Posterior vena cava (tissue), 2 donors: ENCODE measurements around the gene PCED1B. TPM values are rescaled to one million over a fixed set of nuclear protein-coding genes. Genes with fewer than 3 reads are reported as not detected.
"Not testable (repeated sequence)": the region's sequence is repeated elsewhere in the genome, so short reads cannot be mapped to it uniquely, and the experiment has no call there.

Experiments
- DNase-seq: peaks from one replicate; pipeline ENCODE4 v3.0.0-alpha.2; 2020; ENCODE audit warnings: low spot score
- intact Hi-C, 2 donors: fragments of 100-400 bp; cut with DNase I; formaldehyde crosslinking; loops; one replicate each; pipeline versions ENCODE4 v1.14.1 to v1.14.2; 2022 to 2023
- total RNA-seq, 2 donors: library from RNA; stranded (reverse); fragmentation: NEBNext Ultra II Directional; extraction: Animal tissue kit (Norgen Biotek cat#: 25700); gene quantifications; one replicate each; pipeline ENCODE4 v1.2.1, GENCODE V29; 2021
- donor health status: DM: yes; HTN: yes; CAD: no.
- donor health status: DM: yes; HTN: yes; CAD: no.

PCED1B gene
- total RNA-seq, 2 donors from 2014 or later = 5.7 to 7.2 TPM

GRCh38 chr12:47189728-47190127 lies 110.3 kb downstream of the PCED1B start:
- intact Hi-C loops = no loop called here
- no peak for DNase-seq

GRCh38 chr12:47190271-47190750 lies 110.9 kb downstream of the PCED1B start:
- DNase-seq = no peak
- intact Hi-C loops = no loop called here

- no peak for DNase-seq
- intact Hi-C loops = no loop called here
These were observed 111.5 kb downstream of the PCED1B start for GRCh38 chr12:47190905-47191304.

- no peak for DNase-seq
- intact Hi-C loops = no loop called here
These were observed 112.6 kb downstream of the PCED1B start for GRCh38 chr12:47192051-47192450.

GRCh38 chr12:47193066-47193465 lies 113.6 kb downstream of the PCED1B start:
- intact Hi-C loops = no loop called here
- DNase-seq = no peak

GRCh38 chr12:47194501-47194900 lies 115.1 kb downstream of the PCED1B start:
- no peak for DNase-seq
- intact Hi-C loops = no loop called here

- no peak for DNase-seq
- intact Hi-C loops = no loop called here
These were observed 121.0 kb downstream of the PCED1B start for GRCh38 chr12:47200446-47200845.

- intact Hi-C loops, DNase-seq: not testable (repeated sequence)
These were observed 121.8 kb downstream of the PCED1B start for GRCh38 chr12:47201190-47201589.

- DNase-seq = no peak
- intact Hi-C loops = no loop called here
These were observed 122.8 kb downstream of the PCED1B start for GRCh38 chr12:47202176-47202575.

GRCh38 chr12:47205532-47206449 lies 126.4 kb downstream of the PCED1B start:
- DNase-seq = no peak
- intact Hi-C loops = no loop called here

GRCh38 chr12:47206450-47207339 lies 127.3 kb downstream of the PCED1B start:
- intact Hi-C loops = no loop called here
- DNase-seq = no peak

GRCh38 chr12:47207340-47207717 lies 127.9 kb downstream of the PCED1B start:
- intact Hi-C loops = no loop called here
- no peak for DNase-seq

GRCh38 chr12:47207829-47208248 lies 128.4 kb downstream of the PCED1B start:
- no peak for DNase-seq

GRCh38 chr12:47209014-47209413 lies 129.6 kb downstream of the PCED1B start:
- intact Hi-C loops = no loop called here
- DNase-seq = no peak

More at GRCh38 chr12:47207829-47208248, 128.4 kb downstream of the PCED1B start:
- intact Hi-C loops = no loop called here

- intact Hi-C loops = no loop called here
- no peak for DNase-seq
These were observed 131.4 kb downstream of the PCED1B start for GRCh38 chr12:47210776-47211175.

- intact Hi-C loops = no loop called here
- DNase-seq = no peak
These were observed 133.2 kb downstream of the PCED1B start for GRCh38 chr12:47212701-47213039.

GRCh38 chr12:47213396-47213795 lies 134.0 kb downstream of the PCED1B start:
- intact Hi-C loops = no loop called here
- DNase-seq = no peak

GRCh38 chr12:47214001-47214619 lies 134.7 kb downstream of the PCED1B start:
- intact Hi-C loops = no loop called here
- DNase-seq = no peak

GRCh38 chr12:47214771-47215170 lies 135.3 kb downstream of the PCED1B start:
- intact Hi-C loops = no loop called here

More at GRCh38 chr12:47214771-47215170, 135.3 kb downstream of the PCED1B start:
- no peak for DNase-seq
